AG04449 (cell line): Measurements from ENCODE around the gene ATF7IP.
A peak's percentile ranks its signal among the peaks of the same experiment; 100 is the strongest.
"Not testable (repeated sequence)": the region's sequence is repeated elsewhere in the genome, so short reads cannot be mapped to it uniquely, and the experiment has no call there.

Experiments
- CTCF ChIA-PET: fragments of 350-600 bp; formaldehyde crosslinking; extraction: SDS; loops from one replicate; lab custom pipeline; 2021; ENCODE audit warnings: antibody characterized with exemption; lab: Yijun Ruan, JAX
- POLR2A ChIA-PET: fragments of 400-600, 350-600 bp; formaldehyde crosslinking; extraction: SDS; loops from one replicate; lab custom pipeline; 2020; ENCODE audit warnings: antibody characterized with exemption, inconsistent platforms; lab: Yijun Ruan, JAX
- DNase-seq: peaks from one replicate; pipeline ENCODE4 v3.0.0-alpha.2; 2010; ENCODE audit warnings: low read depth, low spot score
- H3K4me3 ChIP-seq: 2 replicates; pipeline ENCODE4 v1.5.1; 2011; ENCODE audit warnings: low read depth, mild to moderate bottlenecking, control low read depth, low read length
- CTCF ChIP-seq: IDR thresholded peaks from one replicate; pipeline ENCODE4 v1.5.1; 2011; ENCODE audit warnings: mild to moderate bottlenecking, moderate library complexity, low read length, control low read depth, inconsistent platforms; ENCODE audit not compliant: insufficient read depth; ENCODE audit errors: missing control alignments

ATF7IP gene

GRCh38 chr12:14365294-14366208 is at the start of gene ATF7IP:
TSS of gene ATF7IP (plus strand) at chr12:14365682. CDS start at chr12:14423916, 58,234 bp downstream.
- POLR2A ChIA-PET: interaction anchor here (0.6 to 1.4 kb wide), 9 partner anchors 10 to 405 kb away, joined by 3 to 16 read pairs (median 4); a partner anchor contains a TSS
- peak within 1 kb of the TSS; percentile 79 for H3K4me3 ChIP-seq

GRCh38 chr12:14317362-14318146 is 47.9 kb upstream of the ATF7IP start:
- DNase-seq: no peak
- H3K4me3 ChIP-seq: no peak overlapping the region
- ChIA-PET POLR2A (no interaction called here), CTCF (no interaction called here)
- TF ChIP-seq CTCF: no peak

More at GRCh38 chr12:14365294-14366208, at the start of gene ATF7IP:
- CTCF ChIA-PET: interaction anchor here (0.7 to 2.6 kb wide), 26 partner anchors 8 to 351 kb away, joined by 3 to 18 read pairs (median 4); no protein-coding TSS in a partner anchor
- peak; percentile 25 for TF ChIP-seq CTCF
- DNase-seq: peak; percentile 89

GRCh38 chr12:14319704-14320427 is 45.6 kb upstream of the ATF7IP start:
- DNase-seq, H3K4me3 ChIP-seq, CTCF ChIA-PET, POLR2A ChIA-PET: not testable (repeated sequence)

GRCh38 chr12:14322403-14322802 is 43.1 kb upstream of the ATF7IP start:
- H3K4me3 ChIP-seq: no peak overlapping the region
- no peak for DNase-seq
- TF ChIP-seq CTCF: no peak
- ChIA-PET POLR2A (no interaction called here), CTCF (interaction anchor here (0.9 kb wide), 1 partner anchor 96 kb away, joined by 3 read pairs; no protein-coding TSS in a partner anchor)

- ChIA-PET POLR2A (no interaction called here), CTCF (no interaction called here)
- no peak for DNase-seq
- no peak for TF ChIP-seq CTCF
- no peak overlapping the region for H3K4me3 ChIP-seq
Measured at GRCh38 chr12:14325716-14326343, 39.7 kb upstream of the ATF7IP start.

GRCh38 chr12:14326699-14327098 is 38.8 kb upstream of the ATF7IP start:
- no peak overlapping the region for H3K4me3 ChIP-seq
- TF ChIP-seq CTCF: no peak
- DNase-seq: no peak
- POLR2A ChIA-PET: no interaction called here
- CTCF ChIA-PET: no interaction called here
